K562 (cell line): ENCODE measurements around the gene NT5DC1. TPM values are rescaled to one million over a fixed set of nuclear protein-coding genes. Genes with fewer than 3 reads are reported as not detected.

Source experiments
- ATAC-seq: fragments of 200-7000 bp; cut with Tn5 transposase; 3 replicates; pipeline ENCODE4 v1.9.1; 2020; ENCODE audit warnings: moderate library complexity
- BruUV-seq: library from RNA; stranded (reverse); fragments of 400-500 nt; replicated peaks from 2 replicates; lab custom pipeline; 2021; lab: Mats Ljungman, UMichigan
- CTCF ChIA-PET: fragments of 300-600 bp; formaldehyde crosslinking; extraction: SDS; loops from one replicate; lab custom pipeline; 2021; ENCODE audit warnings: low intra/inter-chr PET ratio; lab: Yijun Ruan, JAX
- POLR2A ChIA-PET: fragments of 300-600, 350-650 bp; sonication (Branson Sonifier 250); formaldehyde crosslinking; extraction: SDS; loops from one replicate; lab custom pipeline; 2021; ENCODE audit warnings: antibody characterized with exemption, inconsistent platforms; lab: Yijun Ruan, JAX
- DNase-seq, 4 experiments: peaks; one replicate each; pipeline versions ENCODE4 v3.0.0 to v3.0.0-alpha.2; 2011 to 2018; ENCODE audit warnings: low spot score in 3 of 4, mixed read lengths in 3 of 4; ENCODE audit errors: extremely low read depth in 1 of 4
- FAIRE-seq: peaks from 2 replicates; lab custom pipeline; 2011; peaks lifted over from hg19 to GRCh38; lab: Jason Lieb, UNC
- H2AFZ ChIP-seq: 2 replicates; pipeline ENCODE4 v1.6.0; 2011; ENCODE audit warnings: low read depth, low read length, control low read depth, inconsistent platforms
- H3K27ac ChIP-seq: fragments of 200-600 bp; 3 replicates; pipeline ENCODE4 v1.8.0; 2011; ENCODE audit warnings: low read depth, mild to moderate bottlenecking, control low read depth, inconsistent platforms, low read length, moderate library complexity, mixed read lengths; ENCODE audit errors: extremely low read depth
- H3K27me3 ChIP-seq, 2 experiments: fragments of 300-600 bp in 1 of 2; 2 replicates in 1 of 2; 3 replicates in 1 of 2; pipeline versions ENCODE4 v1.6.0 to v1.8.0; 2011; ENCODE audit warnings: inconsistent platforms in 2 of 2, low read length in 2 of 2, mild to moderate bottlenecking in 1 of 2, mixed read lengths in 1 of 2, moderate library complexity in 1 of 2; ENCODE audit not compliant: control insufficient read depth in 2 of 2, insufficient read depth in 2 of 2
- H3K36me3 ChIP-seq: fragments of 300-600 bp; 3 replicates; pipeline ENCODE4 v1.8.0; 2011; ENCODE audit warnings: mild to moderate bottlenecking, low read length, inconsistent platforms; ENCODE audit not compliant: control insufficient read depth, insufficient read depth
- H3K4me1 ChIP-seq, 2 experiments: fragments of 200-600 bp in 1 of 2; replicated peaks in 1 of 2; 2 replicates in 1 of 2; 3 replicates in 1 of 2; pipeline versions ENCODE4 v1.5.1 to v1.8.0; 2011; ENCODE audit warnings: inconsistent platforms in 2 of 2, low read length in 2 of 2, mild to moderate bottlenecking in 1 of 2, mixed read lengths in 1 of 2, moderate library complexity in 1 of 2; ENCODE audit not compliant: control insufficient read depth in 2 of 2, insufficient read depth in 2 of 2
- H3K4me2 ChIP-seq: 2 replicates; pipeline ENCODE4 v1.6.1; 2011; ENCODE audit warnings: low read length, control low read depth, inconsistent platforms, mixed read lengths; ENCODE audit not compliant: insufficient read depth
- H3K4me3 ChIP-seq: fragments of 200-600 bp; sonication (generic), shearing (Covaris generic); 2 replicates; pipeline ENCODE4 v1.5.1; 2016; ENCODE audit warnings: control low read depth, inconsistent platforms
- H3K79me2 ChIP-seq: fragments of 200-600 bp; 3 replicates; pipeline ENCODE4 v1.8.0; 2011; ENCODE audit warnings: low read length, inconsistent platforms; ENCODE audit not compliant: control insufficient read depth, insufficient read depth
- H3K9ac ChIP-seq, 2 experiments: 2 replicates each; pipeline versions ENCODE4 v1.6.0 to v1.6.1; 2011; ENCODE audit warnings: low read depth in 2 of 2, low read length in 2 of 2, control low read depth in 1 of 2, inconsistent platforms in 1 of 2, mild to moderate bottlenecking in 1 of 2, mixed read lengths in 1 of 2; ENCODE audit not compliant: insufficient read depth in 1 of 2
- H3K9me1 ChIP-seq: one replicate; pipeline ENCODE4 v1.6.0; 2011; ENCODE audit warnings: inconsistent platforms, mild to moderate bottlenecking, low read length, moderate library complexity; ENCODE audit not compliant: control insufficient read depth, insufficient read depth
- H3K9me3 ChIP-seq: replicated peaks from 2 replicates; pipeline ENCODE4 v1.5.1; 2011; ENCODE audit warnings: low read depth, low read length, inconsistent platforms; ENCODE audit not compliant: control insufficient read depth, insufficient read depth
- H4K20me1 ChIP-seq: replicated peaks from 2 replicates; pipeline ENCODE4 v1.6.1; 2011; ENCODE audit warnings: low read length, inconsistent platforms, mixed read lengths; ENCODE audit not compliant: control insufficient read depth, insufficient read depth
- ARID3A ChIP-seq: IDR thresholded peaks from 2 replicates; pipeline ENCODE4 v1.6.1; 2012; ENCODE audit warnings: low read depth, low read length, improper control_type of control experiment, borderline replicate concordance
- EWSR1 ChIP-seq: fragments of 450-650 bp; IDR thresholded peaks from 2 replicates; pipeline ENCODE4 v1.6.1; 2018; ENCODE audit warnings: borderline replicate concordance, mild to moderate bottlenecking, low read depth, moderate library complexity; ENCODE audit not compliant: partially characterized antibody
- RAD21 ChIP-seq, 2 experiments: fragments of 250-450 bp in 1 of 2; fragments of 450-650 bp in 1 of 2; sonication (Bioruptor Pico) in 1 of 2; formaldehyde crosslinking in 1 of 2; IDR thresholded peaks in 1 of 2; conservative IDR thresholded peaks in 1 of 2; 2 replicates each; pipeline versions ENCODE4 v1.4.0 to v1.8.0; 2020 to 2022; ENCODE audit warnings: mild to moderate bottlenecking in 2 of 2, moderate library complexity in 1 of 2
- ZBTB34 ChIP-seq: fragments of 250-450 bp; sonication (Bioruptor Pico); IDR thresholded peaks from 2 replicates; pipeline ENCODE4 v1.8.0; 2021; ENCODE audit warnings: mild to moderate bottlenecking, moderate library complexity
- ZNF124 ChIP-seq: sonication (generic); formaldehyde crosslinking; IDR thresholded peaks from 2 replicates; pipeline ENCODE4 v1.8.1; 2022; ENCODE audit warnings: missing genetic modification reagents
- ZNF232 ChIP-seq: sonication (generic); formaldehyde crosslinking; IDR thresholded peaks from 2 replicates; pipeline ENCODE4 v1.8.0; 2022; ENCODE audit warnings: mild to moderate bottlenecking, missing genetic modification reagents
- ZNF311 ChIP-seq: fragments of 250-450 bp; sonication (Bioruptor Pico); IDR thresholded peaks from 2 replicates; pipeline ENCODE4 v1.4.0; 2020; ENCODE audit warnings: mild to moderate bottlenecking, moderate library complexity
- ZNF507 ChIP-seq: conservative IDR thresholded peaks from 2 replicates; pipeline ENCODE4 v1.6.1; 2017; ENCODE audit warnings: missing genetic modification characterization, missing compliant biosample characterization
- WGBS: fragments of 100-300 bp; shearing (Covaris generic); methylation state at CpG from one replicate; pipeline ENCODE4 v1.1.6; 2016; ENCODE audit warnings: low coverage, mixed read lengths; ENCODE audit not compliant: insufficient coverage; ENCODE audit errors: missing lambda C conversion rate; 5-methylcytosine and 5-hydroxymethylcytosine counted together
- in situ Hi-C: fragments of 300-500 bp; cut with MboI; formaldehyde crosslinking; loops from 4 replicates; pipeline ENCODE4 v1.15.0; 2018; ENCODE audit warnings: inconsistent platforms, mixed read lengths
- intact Hi-C: fragments of 100-400 bp; cut with micrococcal nuclease; formaldehyde crosslinking; loops from 2 replicates; pipeline ENCODE4 v1.14.2; 2022
- polyA plus RNA-seq, 8 experiments: library from polyadenylated mRNA; depleted of rRNA in 4 of 8; stranded (reverse) in 5 of 8; unstranded in 3 of 8; fragments of >200 nt; fragmentation: Nextera tagmentation in 2 of 8; fragmentation: Illumina TruSeq in 1 of 8; extraction: Ambion mirVana in 2 of 8; extraction: Trizol in 1 of 8; gene quantifications; 2 replicates each; pipeline versions ENCODE4 v1.2.1 to v1.2.3, GENCODE V29; 2011 to 2014; ENCODE audit warnings: inconsistent platforms in 1 of 8, missing spikeins in 1 of 8
- total RNA-seq, 7 experiments: library from RNA; depleted of rRNA in 6 of 7; stranded (reverse); fragments of >200 nt in 6 of 7; fragmentation: Illumina TruSeq in 2 of 7; extraction: Trizol in 2 of 7; gene quantifications; 2 replicates each; pipeline versions ENCODE4 v1.2.1 to v1.2.3, GENCODE V29; 2011 to 2021; ENCODE audit warnings: low replicate concordance in 1 of 7
- TF ChIP-seq, protein P1 (sequence below), 3 experiments: IDR thresholded peaks in 2 of 3; conservative IDR thresholded peaks in 1 of 3; 2 replicates each; pipeline ENCODE4 v1.5.1; 2011 to 2012; ENCODE audit warnings: low read length in 3 of 3, mild to moderate bottlenecking in 3 of 3, control low read depth in 2 of 3, improper control_type of control experiment in 1 of 3, inconsistent platforms in 1 of 3, low read depth in 1 of 3, mixed read lengths in 1 of 3, moderate library complexity in 1 of 3; ENCODE audit not compliant: insufficient read depth in 2 of 3
- TF ChIP-seq, protein P2 (sequence below): fragments of 450-650 bp; formaldehyde crosslinking; IDR thresholded peaks from 2 replicates; pipeline ENCODE4 v1.4.0; 2020; ENCODE audit warnings: mild to moderate bottlenecking, moderate library complexity

The NT5DC1 gene
- total and polyA plus RNA-seq, 9 of the 15 experiments (the other 6 are each of a cell fraction or from before 2014, with no cell fraction given): 4.9 to 28.5 (median 16.3) TPM

GRCh38 chr6:116218172-116218633, 117.5 kb downstream of the NT5DC1 start:
- H3K27me3 ChIP-seq: no peaks in the 10 kb centered on the region
- FAIRE-seq (no peak), DNase-seq (no peak), ATAC-seq (peak; percentile 32; the same call in 1 of the 3 replicates)
- H3K79me2 ChIP-seq: no peaks in the 10 kb centered on the region
- no peak overlapping the region for H2AFZ ChIP-seq
- in situ Hi-C loops (no loop called here), intact Hi-C loops (loop anchor here (2.0 to 5.0 kb wide), 3 partner anchors 51 to 629 kb away; no protein-coding TSS in a partner anchor)
- ChIA-PET CTCF (interaction anchor here (1.0 to 2.1 kb wide), 2 partner anchors 50 to 343 kb away, joined by 3 to 7 read pairs; no protein-coding TSS in a partner anchor), POLR2A (interaction anchor here (0.6 to 1.1 kb wide), 4 partner anchors 11 to 103 kb away, joined by 3 read pairs; no protein-coding TSS in a partner anchor)
- no peak overlapping the region for H3K9ac ChIP-seq
- no peak overlapping the region for H3K4me3 ChIP-seq
- no peak overlapping the region for H3K4me2 ChIP-seq
- 35% methylated on average over 3 of the region's 3 CpGs for WGBS
- no peak overlapping the region for H3K27ac ChIP-seq
- H3K9me3 ChIP-seq: no peaks in the 10 kb centered on the region
- TF ChIP-seq ZNF124 (CRISPR knock-in tag) (no peak), ZNF232 (peak; percentile 98), EWSR1 (no peak), ZNF311 (CRISPR knock-in tag) (no peak), ARID3A (peak; percentile 66; the same call in 1 of the 2 replicates), ZBTB34 (CRISPR knock-in tag) (no peak), ZNF507 (peak; percentile 71), RAD21 (CRISPR knock-in tag; conservative IDR thresholded peaks at IDR 0.05 in 1 of 2, IDR thresholded peaks at IDR 0.05 in 1 of 2) (peak; percentile 49 to 59; a peak in 3 of 4 replicates)
- TF ChIP-seq, protein P1, sequence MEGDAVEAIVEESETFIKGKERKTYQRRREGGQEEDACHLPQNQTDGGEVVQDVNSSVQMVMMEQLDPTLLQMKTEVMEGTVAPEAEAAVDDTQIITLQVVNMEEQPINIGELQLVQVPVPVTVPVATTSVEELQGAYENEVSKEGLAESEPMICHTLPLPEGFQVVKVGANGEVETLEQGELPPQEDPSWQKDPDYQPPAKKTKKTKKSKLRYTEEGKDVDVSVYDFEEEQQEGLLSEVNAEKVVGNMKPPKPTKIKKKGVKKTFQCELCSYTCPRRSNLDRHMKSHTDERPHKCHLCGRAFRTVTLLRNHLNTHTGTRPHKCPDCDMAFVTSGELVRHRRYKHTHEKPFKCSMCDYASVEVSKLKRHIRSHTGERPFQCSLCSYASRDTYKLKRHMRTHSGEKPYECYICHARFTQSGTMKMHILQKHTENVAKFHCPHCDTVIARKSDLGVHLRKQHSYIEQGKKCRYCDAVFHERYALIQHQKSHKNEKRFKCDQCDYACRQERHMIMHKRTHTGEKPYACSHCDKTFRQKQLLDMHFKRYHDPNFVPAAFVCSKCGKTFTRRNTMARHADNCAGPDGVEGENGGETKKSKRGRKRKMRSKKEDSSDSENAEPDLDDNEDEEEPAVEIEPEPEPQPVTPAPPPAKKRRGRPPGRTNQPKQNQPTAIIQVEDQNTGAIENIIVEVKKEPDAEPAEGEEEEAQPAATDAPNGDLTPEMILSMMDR (IDR thresholded peaks at IDR 0.05 in 2 of 3, conservative IDR thresholded peaks at IDR 0.05 in 1 of 3; ENCODE audit: insufficient read depth in 2 of 3, low read depth in 1 of 3, low read length in 3 of 3): peak in 1 of 3 experiments; percentile 63; a peak in 3 of 6 replicates
- TF ChIP-seq, protein P2, sequence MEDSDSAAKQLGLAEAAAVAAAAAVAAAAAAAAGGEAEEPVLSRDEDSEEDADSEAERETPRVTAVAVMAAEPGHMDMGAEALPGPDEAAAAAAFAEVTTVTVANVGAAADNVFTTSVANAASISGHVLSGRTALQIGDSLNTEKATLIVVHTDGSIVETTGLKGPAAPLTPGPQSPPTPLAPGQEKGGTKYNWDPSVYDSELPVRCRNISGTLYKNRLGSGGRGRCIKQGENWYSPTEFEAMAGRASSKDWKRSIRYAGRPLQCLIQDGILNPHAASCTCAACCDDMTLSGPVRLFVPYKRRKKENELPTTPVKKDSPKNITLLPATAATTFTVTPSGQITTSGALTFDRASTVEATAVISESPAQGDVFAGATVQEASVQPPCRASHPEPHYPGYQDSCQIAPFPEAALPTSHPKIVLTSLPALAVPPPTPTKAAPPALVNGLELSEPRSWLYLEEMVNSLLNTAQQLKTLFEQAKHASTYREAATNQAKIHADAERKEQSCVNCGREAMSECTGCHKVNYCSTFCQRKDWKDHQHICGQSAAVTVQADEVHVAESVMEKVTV (CRISPR knock-in tag): peak; percentile 44; the same call in 1 of the 2 replicates
- peaks cover 0 to 3% of the 10 kb centered on the region in 2 experiments; a peak in 2 of 5 replicates for H3K4me1 ChIP-seq
- BruUV-seq: no TSS peak
- H3K9me1 ChIP-seq: no peaks in the 10 kb centered on the region
- H4K20me1 ChIP-seq: no peaks in the 10 kb centered on the region
- no peaks in the 10 kb centered on the region for H3K36me3 ChIP-seq
